Liver (tissue), 3 donors: ENCODE measurements around the gene GRK2.

ENCODE experiments used
- ATF3 ChIP-seq: IDR thresholded peaks from 2 replicates; pipeline ENCODE4 v1.6.1; 2016; ENCODE audit warnings: antibody characterized with exemption
- CTCF ChIP-seq: fragments of 150-350 bp; IDR thresholded peaks from 2 replicates; pipeline ENCODE4 v1.5.1; 2017; ENCODE audit warnings: improper control_type of control experiment, low read depth, low read length; ENCODE audit not compliant: missing input control
- FOXA1 ChIP-seq: IDR thresholded peaks from 2 replicates; pipeline ENCODE4 v1.6.1; 2016; ENCODE audit warnings: antibody characterized with exemption
- GABPA ChIP-seq, 2 donors: IDR thresholded peaks in 1 of 2; conservative IDR thresholded peaks in 1 of 2; 2 replicates each; pipeline ENCODE4 v1.6.1; 2016; ENCODE audit warnings: antibody characterized with exemption in 2 of 2, mild to moderate bottlenecking in 1 of 2, moderate library complexity in 1 of 2
- HNF4G ChIP-seq: IDR thresholded peaks from 2 replicates; pipeline ENCODE4 v1.6.1; 2016; ENCODE audit warnings: antibody characterized with exemption
- JUND ChIP-seq, 2 donors: IDR thresholded peaks; 2 replicates each; pipeline ENCODE4 v1.6.1; 2016; ENCODE audit warnings: antibody characterized with exemption in 2 of 2
- MAX ChIP-seq: IDR thresholded peaks from 2 replicates; pipeline ENCODE4 v1.6.1; 2016; ENCODE audit warnings: antibody characterized with exemption
- RAD21 ChIP-seq, 2 donors: IDR thresholded peaks; 2 replicates each; pipeline ENCODE4 v1.6.1; 2016; ENCODE audit warnings: antibody characterized with exemption in 2 of 2, mild to moderate bottlenecking in 2 of 2
- REST ChIP-seq: IDR thresholded peaks from 2 replicates; pipeline ENCODE4 v1.6.1; 2016; ENCODE audit warnings: antibody characterized with exemption, mild to moderate bottlenecking
- RXRA ChIP-seq, 2 donors: IDR thresholded peaks; 2 replicates each; pipeline ENCODE4 v1.6.1; 2017 to 2018; ENCODE audit warnings: antibody characterized with exemption in 2 of 2, mild to moderate bottlenecking in 1 of 2
- SP1 ChIP-seq: IDR thresholded peaks from 2 replicates; pipeline ENCODE4 v1.6.1; 2018; ENCODE audit warnings: antibody characterized with exemption, mild to moderate bottlenecking
- TAF1 ChIP-seq: conservative IDR thresholded peaks from 2 replicates; pipeline ENCODE4 v1.6.1; 2016; ENCODE audit warnings: antibody characterized with exemption, mild to moderate bottlenecking
- YY1 ChIP-seq: IDR thresholded peaks from 2 replicates; pipeline ENCODE4 v1.6.1; 2016; ENCODE audit warnings: antibody characterized with exemption, mild to moderate bottlenecking
- ZBTB33 ChIP-seq: IDR thresholded peaks from 2 replicates; pipeline ENCODE4 v1.6.1; 2016; ENCODE audit warnings: antibody characterized with exemption
- donor health status: healthy.
- donor health status: healthy.

- TF ChIP-seq CTCF (no peak), ATF3 (no peak), REST (no peak), RAD21 (IDR thresholded peaks at IDR 0.05) (no peak), MAX (no peak), TAF1 (no peak), ZBTB33 (no peak), SP1 (no peak), JUND (IDR thresholded peaks at IDR 0.05) (no peak), GABPA (IDR thresholded peaks at IDR 0.05 in 1 of 2, conservative IDR thresholded peaks at IDR 0.05 in 1 of 2) (no peak), YY1 (no peak), FOXA1 (no peak), RXRA (IDR thresholded peaks at IDR 0.05) (no peak), HNF4G (no peak)
Measured at GRCh38 chr11:67255353-67255752, 10.9 kb upstream of the GRK2 start.
